IMR-90 (cell line): ENCODE measurements around the gene DSCAM. TPM values are rescaled to one million over a fixed set of nuclear protein-coding genes. Genes with fewer than 3 reads are reported as not detected.

Experiments
- ATAC-seq: fragments of 200-7000 bp; cut with Tn5 transposase; 2 replicates; pipeline ENCODE4 v1.9.1; 2020; ENCODE audit warnings: low read depth, mild to moderate bottlenecking, moderate library complexity
- BruUV-seq: library from RNA; stranded (reverse); fragments of 400-500 nt; replicated peaks from 2 replicates; lab custom pipeline; 2021; lab: Mats Ljungman, UMichigan
- CTCF ChIA-PET: fragments of 300-600 bp; formaldehyde crosslinking; extraction: SDS; loops from one replicate; lab custom pipeline; 2021; ENCODE audit warnings: antibody characterized with exemption; lab: Yijun Ruan, JAX
- POLR2A ChIA-PET: fragments of 300-600 bp; sonication (Branson Sonifier 250); formaldehyde crosslinking; loops from one replicate; lab custom pipeline; 2022; ENCODE audit warnings: antibody characterized with exemption; ENCODE audit not compliant: unreplicated experiment; lab: Charles Lee
- DNase-seq: peaks from one replicate; pipeline ENCODE4 v3.0.0; 2013
- H2AFZ ChIP-seq: replicated peaks from 2 replicates; pipeline ENCODE3; 2013; ENCODE audit warnings: low read length, mild to moderate bottlenecking; ENCODE audit not compliant: poor library complexity
- H2AK5ac ChIP-seq: 2 replicates; pipeline ENCODE4 v1.6.1; 2013; ENCODE audit warnings: low read depth, low read length, inconsistent platforms
- H2AK9ac ChIP-seq: replicated peaks from 2 replicates; pipeline ENCODE3; 2013; ENCODE audit warnings: mild to moderate bottlenecking, low read depth, low read length, moderate library complexity; ENCODE audit not compliant: poor library complexity
- H2BK120ac ChIP-seq: 2 replicates; pipeline ENCODE4 v1.6.1; 2013; ENCODE audit warnings: low read depth, low read length, inconsistent platforms
- H2BK15ac ChIP-seq: 3 replicates; pipeline ENCODE4 v1.6.1; 2013; ENCODE audit warnings: low read depth, low read length, inconsistent platforms
- H2BK20ac ChIP-seq: 2 replicates; pipeline ENCODE4 v1.6.1; 2013; ENCODE audit warnings: low read depth, mild to moderate bottlenecking, inconsistent platforms, low read length, moderate library complexity
- H2BK5ac ChIP-seq: 2 replicates; pipeline ENCODE4 v1.6.1; 2013; ENCODE audit warnings: mild to moderate bottlenecking, low read depth, low read length, inconsistent platforms; ENCODE audit not compliant: poor library complexity, severe bottlenecking
- H3K14ac ChIP-seq: replicated peaks from 2 replicates; pipeline ENCODE4 v1.6.1; 2013; ENCODE audit warnings: low read depth, low read length, inconsistent platforms
- H3K18ac ChIP-seq: 2 replicates; pipeline ENCODE4 v1.6.1; 2013; ENCODE audit warnings: low read depth, low read length, control low read depth
- H3K23ac ChIP-seq: 2 replicates; pipeline ENCODE4 v1.6.1; 2013; ENCODE audit warnings: low read depth, low read length, inconsistent platforms
- H3K27ac ChIP-seq: 2 replicates; pipeline ENCODE4 v1.5.1; 2013; ENCODE audit warnings: mild to moderate bottlenecking, control low read depth, low read length; ENCODE audit not compliant: insufficient read depth
- H3K27me3 ChIP-seq: 2 replicates; pipeline ENCODE4 v1.6.1; 2013; ENCODE audit warnings: low read length; ENCODE audit not compliant: control insufficient read depth, insufficient read depth
- H3K36me3 ChIP-seq: 2 replicates; pipeline ENCODE4 v1.6.1; 2013; ENCODE audit warnings: low read length, mixed read lengths; ENCODE audit not compliant: control insufficient read depth, insufficient read depth
- H3K4ac ChIP-seq: 2 replicates; pipeline ENCODE4 v1.6.1; 2013; ENCODE audit warnings: low read depth, low read length, inconsistent platforms
- H3K4me1 ChIP-seq: 2 replicates; pipeline ENCODE4 v1.6.1; 2013; ENCODE audit warnings: low read length, mixed read lengths; ENCODE audit not compliant: control insufficient read depth, insufficient read depth
- H3K4me2 ChIP-seq: 2 replicates; pipeline ENCODE4 v1.6.1; 2013; ENCODE audit warnings: low read depth, mild to moderate bottlenecking, control low read depth, low read length, moderate library complexity
- H3K4me3 ChIP-seq: 2 replicates; pipeline ENCODE4 v1.5.1; 2013; ENCODE audit warnings: low read depth, mild to moderate bottlenecking, control low read depth, low read length, moderate library complexity; ENCODE audit not compliant: insufficient read depth
- H3K56ac ChIP-seq: 2 replicates; pipeline ENCODE4 v1.6.1; 2013; ENCODE audit warnings: low read length, inconsistent platforms; ENCODE audit not compliant: insufficient read depth; ENCODE audit errors: extremely low read depth
- H3K79me1 ChIP-seq, 2 experiments: 2 replicates each; pipeline ENCODE4 v1.6.1; 2013; ENCODE audit warnings: low read length in 2 of 2, inconsistent platforms in 1 of 2, low read depth in 1 of 2
- H3K9ac ChIP-seq: 2 replicates; pipeline ENCODE4 v1.6.1; 2013; ENCODE audit warnings: low read depth, low read length, control low read depth
- H3K9me1 ChIP-seq: 2 replicates; pipeline ENCODE4 v1.6.1; 2013; ENCODE audit warnings: low read length, inconsistent platforms; ENCODE audit not compliant: insufficient read depth
- H3K9me3 ChIP-seq: 2 replicates; pipeline ENCODE4 v1.6.1; 2013; ENCODE audit warnings: low read length; ENCODE audit not compliant: control insufficient read depth, insufficient read depth
- H4K20me1 ChIP-seq: 2 replicates; pipeline ENCODE4 v1.6.1; 2013; ENCODE audit warnings: low read length, inconsistent platforms; ENCODE audit not compliant: insufficient read depth
- H4K5ac ChIP-seq: 2 replicates; pipeline ENCODE4 v1.6.1; 2013; ENCODE audit warnings: mild to moderate bottlenecking, low read depth, low read length, control low read depth
- H4K8ac ChIP-seq, 2 experiments: 2 replicates each; pipeline ENCODE4 v1.6.1; 2013; ENCODE audit warnings: low read depth in 2 of 2, low read length in 2 of 2, control low read depth in 1 of 2, inconsistent platforms in 1 of 2
- H4K91ac ChIP-seq: 2 replicates; pipeline ENCODE4 v1.6.1; 2013; ENCODE audit warnings: low read depth, low read length, inconsistent platforms; ENCODE audit not compliant: insufficient read depth
- CEBPB ChIP-seq: IDR thresholded peaks from 2 replicates; pipeline ENCODE4 v1.6.1; 2012; ENCODE audit warnings: low read depth, low read length, improper control_type of control experiment
- ELK1 ChIP-seq: fragments of 150-350 bp; IDR thresholded peaks from 2 replicates; pipeline ENCODE4 v1.6.1; 2016; ENCODE audit warnings: low read depth, mild to moderate bottlenecking, low read length, moderate library complexity, borderline replicate concordance
- FOS ChIP-seq: fragments of 150-350 bp; IDR thresholded peaks from 2 replicates; pipeline ENCODE4 v1.6.1; 2016; ENCODE audit warnings: low read depth, low read length
- MAFK ChIP-seq: IDR thresholded peaks from 2 replicates; pipeline ENCODE4 v1.6.1; 2012; ENCODE audit warnings: low read depth, low read length, improper control_type of control experiment
- MXI1 ChIP-seq: IDR thresholded peaks from 2 replicates; pipeline ENCODE4 v1.6.1; 2012; ENCODE audit warnings: low read depth, mild to moderate bottlenecking, low read length, moderate library complexity, borderline replicate concordance
- POLR2A ChIP-seq: IDR thresholded peaks from 2 replicates; pipeline ENCODE4 v1.6.1; 2012; ENCODE audit warnings: mild to moderate bottlenecking, low read depth, low read length
- RCOR1 ChIP-seq: IDR thresholded peaks from 2 replicates; pipeline ENCODE4 v1.6.1; 2012; ENCODE audit warnings: mild to moderate bottlenecking, low read length, improper control_type of control experiment; ENCODE audit not compliant: insufficient replicate concordance
- RFX5 ChIP-seq: IDR thresholded peaks from 2 replicates; pipeline ENCODE4 v1.8.0; 2012; ENCODE audit warnings: low read depth, mild to moderate bottlenecking, low read length, moderate library complexity
- SMC3 ChIP-seq: fragments of 150-350 bp; IDR thresholded peaks from 2 replicates; pipeline ENCODE4 v1.6.1; 2016; ENCODE audit warnings: low read depth, mild to moderate bottlenecking, antibody characterized with exemption, low read length, moderate library complexity
- USF2 ChIP-seq: fragments of 150-350 bp; IDR thresholded peaks from 2 replicates; pipeline ENCODE4 v1.6.1; 2017; ENCODE audit warnings: mild to moderate bottlenecking, antibody characterized with exemption, low read length, low read depth
- WGBS, 2 experiments: methylation state at CpG; one replicate each; pipeline versions ENCODE4 v1.1.5 to v1.1.7; 2013; ENCODE audit warnings: missing lambda C conversion rate in 2 of 2; ENCODE audit not compliant: insufficient read length in 1 of 2; ENCODE audit errors: extremely low coverage in 2 of 2; 5-methylcytosine and 5-hydroxymethylcytosine counted together
- dilution Hi-C: fragments of 300-500 bp; cut with HindIII; formaldehyde crosslinking; loops from one replicate; pipeline ENCODE4 v1.14.3; 2018; ENCODE audit warnings: low sequenced_read_pairs; ENCODE audit not compliant: unreplicated experiment
- in situ Hi-C: fragments of 300-500 bp; cut with MboI; formaldehyde crosslinking; loops from 3 replicates; pipeline ENCODE4 v1.14.3; 2019; ENCODE audit warnings: low sequenced_read_pairs, inconsistent platforms, mixed read lengths
- intact Hi-C: fragments of 100-400 bp; cut with micrococcal nuclease; formaldehyde crosslinking; loops from 2 replicates; pipeline ENCODE4 v1.10.0; 2022
- polyA plus RNA-seq, 3 experiments: library from polyadenylated mRNA; depleted of rRNA; stranded (reverse); fragments of >200 nt; gene quantifications; 2 replicates each; pipeline ENCODE4 v1.2.3, GENCODE V29; 2012; ENCODE audit warnings: low replicate concordance in 1 of 3
- total RNA-seq: library from RNA; depleted of rRNA; stranded (reverse); fragments of >200 nt; gene quantifications from 2 replicates; pipeline ENCODE4 v1.2.3, GENCODE V29; 2012

Gene DSCAM
- total and polyA plus RNA-seq, 2 of the 4 experiments (the other 2 are of a cell fraction), result under 0.01 to 0.02 TPM

GRCh38 chr21:40733024-40733397 is 113.9 kb downstream of the DSCAM start:
- no peak overlapping the region for H4K91ac ChIP-seq
- no peaks in the 10 kb centered on the region for H3K27me3 ChIP-seq
- H2AK5ac ChIP-seq, result no peak overlapping the region
- DNase-seq (no peak), ATAC-seq (no peak)
- no peaks in the 10 kb centered on the region for H3K79me1 ChIP-seq
- no peak overlapping the region for H4K5ac ChIP-seq
- intact Hi-C loops, result no loop called here
- no peak overlapping the region for H3K18ac ChIP-seq
- CTCF ChIA-PET, result interaction anchor here (0.7 kb wide), 1 partner anchor 52 kb away, joined by 4 read pairs; no protein-coding TSS in a partner anchor
- no peak overlapping the region for H3K4me3 ChIP-seq
- no peak overlapping the region for H3K4ac ChIP-seq
- H3K36me3 ChIP-seq, result no peaks in the 10 kb centered on the region
- no peak overlapping the region for H2AFZ ChIP-seq
- dilution Hi-C loops, result no loop called here
- H3K9me1 ChIP-seq, result no peaks in the 10 kb centered on the region
- no peak overlapping the region for H3K23ac ChIP-seq
- H3K9me3 ChIP-seq, result peaks cover 17% of the 10 kb centered on the region
- no peak overlapping the region for H3K14ac ChIP-seq
- no peak overlapping the region for H3K4me2 ChIP-seq
- no peak overlapping the region for H2BK5ac ChIP-seq
- no TSS peak for BruUV-seq
- TF ChIP-seq SMC3 (no peak), USF2 (no peak), POLR2A (no peak), MXI1 (no peak), ELK1 (no peak), FOS (no peak), RFX5 (no peak), RCOR1 (no peak), CEBPB (no peak), MAFK (no peak)
- WGBS, 2 experiments, result 50% methylated on average over 1 of the region's 3 CpGs; no CpG with 5 or more reads in 1 of the 2 experiments
- no peaks in the 10 kb centered on the region for H4K20me1 ChIP-seq
- POLR2A ChIA-PET, result no interaction called here
- no peaks in the 10 kb centered on the region for H3K4me1 ChIP-seq
- no peak overlapping the region for H3K27ac ChIP-seq
- no peak overlapping the region for H3K9ac ChIP-seq
- H2AK9ac ChIP-seq, result no peak overlapping the region
- no peak overlapping the region for H2BK20ac ChIP-seq
- no peak overlapping the region for H4K8ac ChIP-seq
- H3K56ac ChIP-seq, result no peak overlapping the region
- no peak overlapping the region for H2BK15ac ChIP-seq
- H2BK120ac ChIP-seq, result no peak overlapping the region
- in situ Hi-C loops, result no loop called here
